GM18868 (cell line): Measurements from ENCODE around the gene WNT5A.

Source experiments
- ATAC-seq: cut with Tn5 transposase; IDR thresholded peaks from one replicate; pipeline ENCODE4 v1.9.1; 2021; ENCODE audit warnings: mild to moderate bottlenecking, moderate library complexity; ENCODE audit not compliant: unreplicated experiment

The WNT5A gene

GRCh38 chr3:55482496-55483195, 4.5 kb downstream of the WNT5A start:
- ATAC-seq: peak; percentile 26

DNA sequence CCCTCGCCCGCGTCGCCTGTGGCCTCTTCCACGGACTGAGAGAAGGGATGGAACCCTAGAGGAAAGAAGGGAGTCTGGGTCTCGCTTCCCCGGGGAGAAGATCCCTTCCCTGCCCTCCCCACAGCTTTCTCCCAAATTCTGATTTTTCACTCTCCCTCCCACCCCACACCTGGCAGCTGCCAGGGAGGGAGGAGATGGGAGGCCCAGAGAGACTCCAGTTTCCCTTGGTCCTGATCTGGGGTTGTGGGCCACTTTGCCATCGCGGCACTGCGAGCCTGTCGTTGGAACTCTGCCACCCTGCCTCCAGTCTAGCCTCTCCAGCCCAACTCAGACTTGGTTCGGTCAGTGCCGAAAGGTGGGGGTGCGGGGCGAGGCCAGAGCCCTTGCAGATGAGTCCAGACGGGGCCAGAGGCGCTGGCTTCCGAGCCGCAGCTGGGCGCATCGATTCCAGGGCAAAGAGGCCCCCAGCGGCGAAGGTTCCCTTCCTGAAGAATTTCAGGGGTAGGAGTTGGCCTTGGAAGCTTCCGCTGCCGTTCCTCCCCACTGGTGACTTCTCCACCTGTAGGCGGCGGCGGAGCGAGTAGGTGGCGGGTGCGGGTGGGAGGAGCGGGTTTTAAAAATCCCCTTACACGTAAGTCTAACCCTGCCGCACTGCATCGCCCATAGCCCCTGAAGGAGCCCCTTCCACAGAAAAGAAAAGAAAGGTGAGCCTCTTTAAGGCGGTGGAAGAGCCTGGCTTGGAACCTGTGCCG, 5.2 kb downstream of the WNT5A start:
- peak; percentile 24 for ATAC-seq

DNA sequence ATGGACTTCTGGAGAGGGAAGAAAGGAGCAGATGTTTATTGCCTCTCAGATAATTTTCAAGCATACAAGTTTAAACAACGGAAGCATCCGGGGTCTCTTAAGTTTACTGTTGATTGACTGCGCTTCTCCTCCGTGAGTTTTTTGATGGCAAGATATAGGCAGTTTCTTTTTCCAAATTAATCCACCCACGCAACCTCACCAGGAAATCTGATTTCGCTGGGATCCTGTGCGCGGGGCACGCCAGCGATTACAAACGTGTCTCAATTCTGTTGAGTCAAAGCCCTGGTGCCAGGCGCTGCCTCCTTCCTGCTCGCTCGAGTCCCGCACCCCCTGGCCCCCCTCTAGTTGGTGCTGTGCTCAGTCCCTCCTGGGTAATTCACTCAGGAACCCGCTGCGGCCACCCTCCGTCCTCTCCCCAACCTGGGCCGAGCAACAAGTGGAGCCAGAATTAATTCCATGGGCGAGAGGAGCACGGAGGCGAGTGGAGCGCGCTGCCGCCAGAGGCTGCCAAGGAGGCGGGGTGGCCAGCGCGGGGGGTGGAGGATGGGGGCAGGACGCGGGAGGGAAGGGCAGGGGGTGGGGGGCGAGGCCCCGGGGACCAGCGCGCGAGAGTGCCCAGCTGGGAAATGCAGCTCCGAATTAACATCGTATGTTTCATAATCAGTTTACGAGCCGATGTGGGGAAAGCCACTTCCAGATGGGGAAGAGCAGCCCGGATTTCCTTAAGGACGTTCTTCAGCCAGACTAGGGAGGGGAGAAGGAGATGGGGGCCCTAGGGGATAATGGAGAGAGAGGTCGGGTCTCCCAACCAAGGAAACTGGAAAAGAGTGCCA, 6.0 kb downstream of the WNT5A start:
- ATAC-seq: no peak

DNA sequence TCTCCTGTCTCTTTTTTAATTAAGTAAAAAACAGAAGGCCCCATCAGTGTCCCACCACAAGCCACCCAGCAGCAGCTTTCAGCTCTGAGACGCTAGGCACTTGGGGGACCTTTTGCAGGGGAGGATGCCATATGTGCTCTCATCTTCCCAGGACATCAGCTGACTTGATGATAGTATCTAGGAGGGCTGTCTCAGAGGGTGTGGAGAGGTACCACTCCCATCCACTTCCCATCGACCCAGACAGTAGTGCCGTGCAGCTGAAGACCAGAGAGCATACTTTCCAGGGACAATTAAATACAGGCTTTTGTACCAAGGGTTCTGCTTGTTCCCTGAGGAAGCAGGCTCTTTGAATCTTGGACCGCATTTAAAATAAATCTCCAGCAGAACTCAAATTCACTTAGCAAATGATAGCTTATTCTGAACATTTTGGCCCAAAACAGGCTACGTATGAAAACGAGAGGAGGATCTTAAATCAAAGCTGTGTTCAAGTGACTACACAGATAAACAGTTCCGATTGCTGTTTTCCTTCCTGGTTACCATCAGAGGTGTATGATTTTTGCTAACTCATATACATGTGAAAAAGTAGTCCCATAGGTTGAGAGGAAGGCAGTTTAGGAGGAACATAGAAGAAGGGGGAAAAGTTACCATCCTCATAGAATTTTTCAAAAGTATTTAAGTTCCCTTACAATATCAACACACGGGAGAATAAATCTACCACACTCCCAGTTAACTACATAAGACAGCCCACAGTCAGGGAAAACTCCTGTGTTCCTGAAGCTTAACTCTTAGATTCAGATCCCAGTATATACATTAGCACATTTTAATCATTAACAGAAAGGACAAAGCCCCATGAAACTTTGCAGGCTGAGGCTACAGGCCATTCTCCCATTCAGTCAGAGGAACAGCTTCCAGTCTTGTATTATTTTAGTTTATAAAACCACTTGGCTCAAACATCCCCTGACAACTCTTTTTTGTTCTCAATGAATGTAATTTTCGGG, 9.5 kb downstream of the WNT5A start:
- ATAC-seq: no peak

GRCh38 chr3:55476515-55476914, 10.6 kb downstream of the WNT5A start:
- ATAC-seq: no peak

- no peak for ATAC-seq
These were observed 12.9 kb downstream of the WNT5A start for GRCh38 chr3:55474213-55474632.

- ATAC-seq: no peak
These were observed 13.3 kb downstream of the WNT5A start for GRCh38 chr3:55473788-55474187.

- ATAC-seq: no peak
These were observed 15.4 kb downstream of the WNT5A start for GRCh38 chr3:55471522-55472280.

- ATAC-seq: no peak
These were observed 16.0 kb downstream of the WNT5A start for GRCh38 chr3:55471084-55471483.

GRCh38 chr3:55469957-55470526, 17.1 kb downstream of the WNT5A start:
- ATAC-seq: no peak

- no peak for ATAC-seq
These were observed 18.9 kb downstream of the WNT5A start for GRCh38 chr3:55468251-55468650.

GRCh38 chr3:55467099-55467498, 20.0 kb downstream of the WNT5A start:
- no peak for ATAC-seq

- no peak for ATAC-seq
These were observed 20.6 kb downstream of the WNT5A start for GRCh38 chr3:55466526-55466925.

- no peak for ATAC-seq
These were observed 25.2 kb downstream of the WNT5A start for GRCh38 chr3:55461896-55462295.

DNA sequence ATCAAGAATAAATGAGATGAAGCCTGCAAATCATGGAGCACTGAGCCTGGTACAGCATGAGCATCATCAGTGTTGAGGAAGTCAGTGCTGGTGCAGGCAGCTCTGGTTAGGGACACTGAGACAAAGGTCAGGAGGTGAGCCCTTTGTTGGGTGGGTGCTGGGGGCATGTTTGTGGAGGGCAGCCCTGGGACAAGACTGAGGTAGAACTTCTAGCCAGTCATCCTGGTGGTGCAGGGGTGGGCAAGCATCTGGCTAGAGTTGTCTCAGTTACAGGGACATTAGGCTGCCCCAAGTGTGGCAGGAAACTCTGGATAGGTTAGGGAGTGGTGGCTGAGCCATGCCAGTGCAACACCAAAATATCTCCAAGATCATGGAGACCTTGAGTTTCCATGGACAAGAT, 27.3 kb downstream of the WNT5A start:
- no peak for ATAC-seq

- no peak for ATAC-seq
These were observed 28.8 kb downstream of the WNT5A start for GRCh38 chr3:55458181-55458790.

DNA sequence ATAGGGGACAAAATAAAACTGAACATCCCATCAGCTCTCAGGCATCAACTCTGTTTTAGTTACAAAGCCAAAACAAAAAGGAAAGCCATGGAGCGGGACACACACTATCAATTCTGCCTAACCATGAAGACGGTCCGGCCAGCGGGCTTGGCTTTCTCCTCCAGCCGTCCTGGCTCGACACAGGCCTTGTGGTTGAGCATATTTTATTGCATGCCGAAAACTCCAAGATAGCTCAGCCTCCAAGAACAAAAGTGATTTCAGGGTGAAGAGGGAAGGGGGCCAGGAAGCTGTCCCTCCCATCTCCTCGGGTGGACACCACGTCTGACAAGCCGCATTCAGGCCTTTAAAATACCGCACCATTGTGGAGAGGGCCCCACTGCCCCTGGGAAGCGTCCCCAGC, 31.2 kb downstream of the WNT5A start:
- no peak for ATAC-seq

GRCh38 chr3:55454611-55455010, 32.5 kb downstream of the WNT5A start:
- ATAC-seq: no peak
